Osteoblast (primary cell): ENCODE data around the gene SHISA2. TPM values are rescaled to one million over a fixed set of nuclear protein-coding genes. Genes with fewer than 3 reads are reported as not detected.

Source experiments
- DNase-seq: peaks from one replicate; pipeline ENCODE4 v3.0.0; 2011; ENCODE audit warnings: low spot score, mixed read lengths; ENCODE audit not compliant: insufficient read length; ENCODE audit errors: missing footprints
- H2AFZ ChIP-seq: 2 replicates; pipeline ENCODE4 v1.6.0; 2011; ENCODE audit warnings: mild to moderate bottlenecking, low read length
- H3K27ac ChIP-seq: 2 replicates; pipeline ENCODE4 v1.5.1; 2011; ENCODE audit warnings: mild to moderate bottlenecking, low read depth, low read length, moderate library complexity
- H3K27me3 ChIP-seq: 2 replicates; pipeline ENCODE4 v1.6.0; 2012; ENCODE audit warnings: mild to moderate bottlenecking, control low read depth, inconsistent platforms, low read length, moderate library complexity; ENCODE audit not compliant: insufficient read depth
- H3K36me3 ChIP-seq: 2 replicates; pipeline ENCODE4 v1.5.1; 2011; ENCODE audit warnings: mild to moderate bottlenecking, low read length, control low read depth, moderate library complexity; ENCODE audit not compliant: insufficient read depth
- H3K4me1 ChIP-seq: 2 replicates; pipeline ENCODE4 v1.5.1; 2011; ENCODE audit warnings: mild to moderate bottlenecking, low read length, control low read depth, moderate library complexity; ENCODE audit not compliant: insufficient read depth
- H3K4me2 ChIP-seq: 2 replicates; pipeline ENCODE4 v1.6.0; 2011; ENCODE audit warnings: mild to moderate bottlenecking, low read length; ENCODE audit not compliant: insufficient read depth
- H3K4me3 ChIP-seq: fragments of 200-600 bp; sonication (generic); 3 replicates; pipeline ENCODE4 v1.5.1; 2012; ENCODE audit warnings: mild to moderate bottlenecking, low read length, inconsistent platforms; ENCODE audit not compliant: insufficient read depth
- H3K79me2 ChIP-seq: 2 replicates; pipeline ENCODE4 v1.6.0; 2012; ENCODE audit warnings: mild to moderate bottlenecking, low read length, control low read depth, inconsistent platforms; ENCODE audit not compliant: insufficient read depth
- H3K9me3 ChIP-seq: 2 replicates; pipeline ENCODE4 v1.5.1; 2011; ENCODE audit warnings: low read depth, low read length, control low read depth
- H4K20me1 ChIP-seq: 2 replicates; pipeline ENCODE4 v1.6.0; 2012; ENCODE audit warnings: mild to moderate bottlenecking, low read length, control low read depth; ENCODE audit not compliant: insufficient read depth
- total RNA-seq: library from RNA; depleted of rRNA; stranded (reverse); fragments of >200 nt; gene quantifications from 2 replicates; pipeline ENCODE4 v1.2.3, GENCODE V29; 2012
- TF ChIP-seq, protein P1 (sequence below): IDR thresholded peaks from 2 replicates; pipeline ENCODE4 v1.5.1; 2011; ENCODE audit warnings: mild to moderate bottlenecking, low read depth, low read length, moderate library complexity; ENCODE audit errors: extremely low read depth

SHISA2 gene
- total RNA-seq, 1 donor, result 4.3 TPM

DNA sequence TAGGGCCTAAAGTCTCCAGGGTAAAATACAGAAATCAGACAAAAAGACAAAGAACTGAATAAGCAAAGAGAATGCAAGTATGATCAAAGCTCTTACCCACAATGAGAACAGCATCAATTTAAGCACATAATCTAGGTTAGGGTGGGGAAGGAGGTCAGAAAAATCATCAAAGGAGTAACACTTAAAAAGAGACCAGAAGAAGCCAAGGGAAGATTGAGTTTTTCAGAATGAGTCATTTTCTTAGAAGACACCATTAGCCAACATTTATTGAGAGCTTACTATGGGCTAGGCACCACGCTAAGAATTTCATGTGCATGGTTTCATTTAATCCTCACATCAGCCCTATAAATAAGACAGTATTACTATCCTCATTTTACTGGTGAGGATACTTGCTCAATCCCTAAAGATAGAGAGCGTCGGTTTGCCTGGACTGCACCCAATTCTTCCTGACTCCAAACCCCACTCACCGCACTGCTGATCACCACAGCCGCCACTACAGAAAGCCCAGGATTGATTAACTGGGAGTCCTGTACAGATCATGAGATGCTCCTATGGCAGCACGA, 1.7 kb upstream of the SHISA2 start:
- Histone ChIP-seq H4K20me1 (no peaks in the 10 kb centered on the region), H3K4me3 (no peak overlapping the region), H3K79me2 (no peaks in the 10 kb centered on the region), H3K27ac (no peak overlapping the region), H3K4me2 (no peak overlapping the region), H2AFZ (no peak overlapping the region), H3K27me3 (peaks cover 66% of the 10 kb centered on the region), H3K4me1 (no peaks in the 10 kb centered on the region), H3K9me3 (no peaks in the 10 kb centered on the region), H3K36me3 (no peaks in the 10 kb centered on the region)
- TF ChIP-seq, protein P1, sequence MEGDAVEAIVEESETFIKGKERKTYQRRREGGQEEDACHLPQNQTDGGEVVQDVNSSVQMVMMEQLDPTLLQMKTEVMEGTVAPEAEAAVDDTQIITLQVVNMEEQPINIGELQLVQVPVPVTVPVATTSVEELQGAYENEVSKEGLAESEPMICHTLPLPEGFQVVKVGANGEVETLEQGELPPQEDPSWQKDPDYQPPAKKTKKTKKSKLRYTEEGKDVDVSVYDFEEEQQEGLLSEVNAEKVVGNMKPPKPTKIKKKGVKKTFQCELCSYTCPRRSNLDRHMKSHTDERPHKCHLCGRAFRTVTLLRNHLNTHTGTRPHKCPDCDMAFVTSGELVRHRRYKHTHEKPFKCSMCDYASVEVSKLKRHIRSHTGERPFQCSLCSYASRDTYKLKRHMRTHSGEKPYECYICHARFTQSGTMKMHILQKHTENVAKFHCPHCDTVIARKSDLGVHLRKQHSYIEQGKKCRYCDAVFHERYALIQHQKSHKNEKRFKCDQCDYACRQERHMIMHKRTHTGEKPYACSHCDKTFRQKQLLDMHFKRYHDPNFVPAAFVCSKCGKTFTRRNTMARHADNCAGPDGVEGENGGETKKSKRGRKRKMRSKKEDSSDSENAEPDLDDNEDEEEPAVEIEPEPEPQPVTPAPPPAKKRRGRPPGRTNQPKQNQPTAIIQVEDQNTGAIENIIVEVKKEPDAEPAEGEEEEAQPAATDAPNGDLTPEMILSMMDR, result no peak
- DNase-seq, result no peak

DNA sequence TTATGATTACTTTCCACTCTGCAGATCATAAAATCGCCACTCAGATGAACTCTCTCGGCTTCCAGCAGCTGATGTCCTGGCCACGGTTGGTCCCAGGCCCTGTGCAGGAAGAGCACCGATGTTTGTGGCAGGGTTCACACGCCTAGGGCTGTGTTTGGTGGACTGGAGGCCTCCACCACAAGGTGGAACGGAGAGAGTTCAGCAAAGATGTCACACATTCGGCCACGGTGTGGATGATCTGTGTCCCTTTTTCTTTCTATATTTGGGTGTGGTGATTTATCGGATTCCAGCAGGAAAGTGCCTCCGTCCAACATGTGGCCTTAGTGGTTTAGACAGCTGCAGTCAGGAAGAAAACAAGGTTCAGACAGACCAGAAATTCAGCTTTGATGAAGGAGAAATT, 521 bp upstream of the SHISA2 start:
- Histone ChIP-seq H3K4me3 (peak overlapping the region; percentile 63), H3K27me3 (peaks cover 69% of the 10 kb centered on the region), H3K27ac (no peak overlapping the region), H3K36me3 (no peaks in the 10 kb centered on the region), H4K20me1 (no peaks in the 10 kb centered on the region), H2AFZ (peak overlapping the region; percentile 68), H3K4me1 (no peaks in the 10 kb centered on the region), H3K79me2 (no peaks in the 10 kb centered on the region), H3K9me3 (no peaks in the 10 kb centered on the region), H3K4me2 (peak overlapping the region; percentile 77)
- DNase-seq, result no peak
- TF ChIP-seq, protein P1, result no peak

DNA sequence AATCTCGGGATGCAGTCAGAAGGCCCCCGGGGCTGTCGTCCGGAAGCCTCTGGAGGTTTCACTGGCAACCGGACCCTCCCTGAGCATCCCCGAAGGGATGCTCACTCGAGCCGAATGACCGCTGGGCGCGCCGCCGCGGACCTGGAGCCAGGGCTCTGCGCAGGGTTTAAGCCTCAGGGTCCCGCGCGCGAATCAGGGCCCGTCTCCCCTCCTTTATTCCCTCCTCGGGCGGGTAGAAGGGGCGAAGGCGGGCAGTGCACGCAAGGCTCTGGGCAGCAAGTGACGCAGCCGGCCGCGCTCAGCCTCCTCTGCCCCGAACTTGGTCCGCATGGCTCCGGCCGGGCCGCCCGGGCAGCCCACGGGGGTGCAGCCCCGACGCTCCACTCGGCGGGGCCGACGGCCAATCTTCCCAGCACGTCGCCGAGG, 572 bp downstream of the SHISA2 start:
- TF ChIP-seq, protein P1, result no peak
- Histone ChIP-seq H3K36me3 (no peaks in the 10 kb centered on the region), H2AFZ (no peak overlapping the region), H3K4me3 (peak overlapping the region; percentile 63), H3K27me3 (peaks cover 62% of the 10 kb centered on the region), H4K20me1 (no peaks in the 10 kb centered on the region), H3K27ac (no peak overlapping the region), H3K4me1 (no peaks in the 10 kb centered on the region), H3K4me2 (peak overlapping the region; percentile 77), H3K79me2 (no peaks in the 10 kb centered on the region), H3K9me3 (no peaks in the 10 kb centered on the region)
- DNase-seq, result peak; percentile 77

DNA sequence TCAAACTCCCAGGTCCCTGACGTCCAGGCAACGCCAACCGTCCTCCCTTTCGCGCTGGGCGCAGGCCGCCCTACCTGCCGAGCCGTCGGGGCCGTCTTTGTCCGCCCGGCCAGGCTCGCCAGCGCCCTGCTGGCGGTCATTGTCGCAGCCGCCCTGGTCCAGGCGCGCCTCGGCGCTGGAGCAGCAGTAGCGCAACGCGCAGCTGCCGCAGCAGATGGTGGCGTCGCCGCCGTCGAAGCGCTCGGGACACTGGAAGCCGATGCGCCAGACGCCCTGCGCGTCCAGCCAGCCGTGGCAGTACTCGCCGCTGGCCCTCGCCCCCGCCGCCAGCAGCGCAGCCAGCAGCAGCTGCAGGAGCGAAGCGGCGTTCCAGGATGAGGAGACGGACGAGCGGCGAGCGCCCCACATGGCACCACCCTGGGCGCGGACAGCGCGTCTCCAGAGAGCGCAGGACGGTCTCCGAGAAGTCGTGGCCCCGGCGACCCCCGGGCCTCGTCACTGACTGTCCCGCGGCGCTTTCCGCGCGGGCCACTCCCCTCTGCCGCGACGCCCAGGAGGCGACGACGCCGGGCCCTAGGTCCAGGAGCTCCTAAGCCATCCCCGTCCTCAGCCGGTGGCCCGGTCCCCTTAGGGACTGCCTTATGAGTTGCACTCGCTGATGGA, 1.1 kb downstream of the SHISA2 start:
- Histone ChIP-seq H2AFZ (no peak overlapping the region), H3K9me3 (no peaks in the 10 kb centered on the region), H4K20me1 (no peaks in the 10 kb centered on the region), H3K4me2 (peak overlapping the region; percentile 77), H3K27me3 (peaks cover 58% of the 10 kb centered on the region), H3K79me2 (no peaks in the 10 kb centered on the region), H3K27ac (no peak overlapping the region), H3K4me3 (peak overlapping the region; percentile 7), H3K4me1 (no peaks in the 10 kb centered on the region), H3K36me3 (no peaks in the 10 kb centered on the region)
- TF ChIP-seq, protein P1, result no peak
- peak; percentile 83 for DNase-seq
